Adrenal gland (tissue), 5 donors: ENCODE results near the gene SLC25A45.

Experiments used
- POLR2A ChIP-seq, 2 donors: fragments of 450-650 bp; IDR thresholded peaks; one replicate each; pipeline ENCODE4 v1.6.1; 2017; ENCODE audit warnings: antibody characterized with exemption in 2 of 2, mild to moderate bottlenecking in 2 of 2, moderate library complexity in 1 of 2
- TF ChIP-seq, protein P1 (sequence below), 6 experiments: fragments of 450-650 bp in 4 of 6; fragments of 200-600 bp in 2 of 6; sonication (generic) in 1 of 6; IDR thresholded peaks; 1 replicate in 5 of 6; 2 replicates in 1 of 6; pipeline versions ENCODE4 v1.5.1 to v1.8.0; 2016 to 2021; ENCODE audit warnings: antibody characterized with exemption in 6 of 6, mild to moderate bottlenecking in 2 of 6, moderate library complexity in 1 of 6
- donor health status: DM: no; HTN: no; CAD: no.

DNA sequence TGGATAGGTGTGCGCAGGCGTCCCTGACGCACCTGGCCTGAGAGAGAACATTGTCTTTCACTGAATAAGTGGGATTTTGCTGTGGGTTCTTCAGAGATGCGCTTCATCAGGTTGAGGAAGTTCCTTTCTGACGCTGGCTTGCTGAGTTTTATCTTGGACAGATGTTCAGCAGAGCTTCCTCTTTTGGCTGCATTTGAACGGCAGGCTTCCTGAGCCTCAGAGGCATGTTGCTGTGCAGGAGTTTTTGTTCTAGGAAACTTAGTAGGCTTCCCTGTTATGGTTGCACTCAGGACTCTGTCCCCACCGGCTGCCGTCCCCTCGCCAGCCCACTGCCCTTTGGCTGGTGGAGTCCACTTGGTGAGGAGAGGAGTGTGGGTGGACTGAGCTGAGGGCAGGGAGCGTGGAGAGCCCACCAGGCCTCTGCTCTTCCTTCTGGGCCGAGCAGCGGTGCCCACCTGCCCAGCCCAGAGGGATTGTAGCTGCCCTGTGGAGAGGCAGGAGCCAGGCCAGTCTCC lies 21.2 kb upstream of the SLC25A45 start:
- TF ChIP-seq, protein P1, sequence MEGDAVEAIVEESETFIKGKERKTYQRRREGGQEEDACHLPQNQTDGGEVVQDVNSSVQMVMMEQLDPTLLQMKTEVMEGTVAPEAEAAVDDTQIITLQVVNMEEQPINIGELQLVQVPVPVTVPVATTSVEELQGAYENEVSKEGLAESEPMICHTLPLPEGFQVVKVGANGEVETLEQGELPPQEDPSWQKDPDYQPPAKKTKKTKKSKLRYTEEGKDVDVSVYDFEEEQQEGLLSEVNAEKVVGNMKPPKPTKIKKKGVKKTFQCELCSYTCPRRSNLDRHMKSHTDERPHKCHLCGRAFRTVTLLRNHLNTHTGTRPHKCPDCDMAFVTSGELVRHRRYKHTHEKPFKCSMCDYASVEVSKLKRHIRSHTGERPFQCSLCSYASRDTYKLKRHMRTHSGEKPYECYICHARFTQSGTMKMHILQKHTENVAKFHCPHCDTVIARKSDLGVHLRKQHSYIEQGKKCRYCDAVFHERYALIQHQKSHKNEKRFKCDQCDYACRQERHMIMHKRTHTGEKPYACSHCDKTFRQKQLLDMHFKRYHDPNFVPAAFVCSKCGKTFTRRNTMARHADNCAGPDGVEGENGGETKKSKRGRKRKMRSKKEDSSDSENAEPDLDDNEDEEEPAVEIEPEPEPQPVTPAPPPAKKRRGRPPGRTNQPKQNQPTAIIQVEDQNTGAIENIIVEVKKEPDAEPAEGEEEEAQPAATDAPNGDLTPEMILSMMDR (IDR thresholded peaks at IDR 0.05) = no peak
- no peak for TF ChIP-seq POLR2A (IDR thresholded peaks at IDR 0.05)
